Astrocyte (in vitro differentiated cells and primary cell): Measurements from ENCODE around the gene CYB5R4.

ENCODE experiments used
- CTCF ChIP-seq: IDR thresholded peaks from 2 replicates; pipeline ENCODE4 v1.5.1; 2011; ENCODE audit warnings: low read depth, mild to moderate bottlenecking, inconsistent platforms, low read length, moderate library complexity; ENCODE audit not compliant: insufficient read depth
- EZH2 ChIP-seq: IDR thresholded peaks from 2 replicates; pipeline ENCODE4 v1.6.1; 2012; ENCODE audit warnings: mild to moderate bottlenecking, low read length, inconsistent platforms; ENCODE audit not compliant: insufficient read depth

DNA sequence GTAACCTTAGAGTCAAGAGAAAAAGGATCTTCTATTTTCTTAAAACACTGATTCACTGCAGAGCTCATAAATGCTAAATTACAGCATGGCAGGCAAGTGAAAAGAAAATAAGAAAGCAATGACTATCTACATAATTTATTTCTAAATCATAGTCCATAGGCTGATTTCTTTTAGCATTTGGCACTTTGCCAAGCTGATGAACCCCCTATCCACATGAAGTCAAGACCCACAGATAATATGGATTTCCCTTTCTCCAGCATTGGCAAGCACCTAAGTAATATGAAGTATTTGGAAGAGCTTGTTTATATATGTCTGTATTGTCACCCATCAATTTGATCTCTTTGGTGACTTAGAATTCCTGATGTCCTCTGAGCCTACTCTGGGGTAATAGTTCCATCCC is 126.2 kb downstream of the CYB5R4 start:
- no peak for TF ChIP-seq CTCF
- TF ChIP-seq EZH2 = no peak
